Colonic mucosa (tissue), 4 donors: ENCODE data around the gene REN. TPM values are rescaled to one million over a fixed set of nuclear protein-coding genes. Genes with fewer than 3 reads are reported as not detected.

Source experiments
- DNase-seq: peaks from one replicate; pipeline ENCODE4 v3.0.0-alpha.2; 2020
- H3K27ac ChIP-seq: fragments of 200-600 bp; one replicate; pipeline ENCODE4 v1.8.0; 2021
- H3K27me3 ChIP-seq: fragments of 200-600 bp; one replicate; pipeline ENCODE4 v1.8.0; 2021
- H3K36me3 ChIP-seq: fragments of 200-600 bp; one replicate; pipeline ENCODE4 v1.8.0; 2021
- H3K4me1 ChIP-seq: fragments of 200-600 bp; one replicate; pipeline ENCODE4 v1.8.0; 2021; ENCODE audit warnings: mild to moderate bottlenecking
- H3K4me3 ChIP-seq: fragments of 200-600 bp; one replicate; pipeline ENCODE4 v1.8.0; 2021
- H3K9ac ChIP-seq, 2 donors: one replicate each; pipeline ENCODE4 v1.7.0; 2013; ENCODE audit warnings: control low read depth in 2 of 2, low read depth in 2 of 2, low read length in 2 of 2
- H3K9me3 ChIP-seq: fragments of 200-600 bp; one replicate; pipeline ENCODE4 v1.8.0; 2021
- intact Hi-C: fragments of 100-400 bp; cut with DNase I; formaldehyde crosslinking; loops from one replicate; pipeline ENCODE4 v1.14.1; 2022
- total RNA-seq, 2 donors: library from RNA; stranded (reverse); fragmentation: NEBNext Ultra II Directional in 1 of 2; extraction: Animal tissue kit (Norgen Biotek cat#: 25700) in 1 of 2; gene quantifications; one replicate each; pipeline ENCODE4 v1.2.1, GENCODE V29; 2021
- TF ChIP-seq, protein P1 (sequence below): fragments of 200-600 bp; IDR thresholded peaks from one replicate; pipeline ENCODE4 v1.8.0; 2022; ENCODE audit warnings: antibody characterized with exemption, mild to moderate bottlenecking
- donor health status: healthy.
- donor health status: DM: no; HTN: no; CAD: no.
- donor health status: DM: no; HTN: no; CAD: no.

The REN gene
- total RNA-seq, 2 donors from 2014 or later = 0.82 TPM; not detected in 1

- no peak for DNase-seq
Measured at GRCh38 chr1:204201348-204202040, 35.4 kb upstream of the REN start.

DNA sequence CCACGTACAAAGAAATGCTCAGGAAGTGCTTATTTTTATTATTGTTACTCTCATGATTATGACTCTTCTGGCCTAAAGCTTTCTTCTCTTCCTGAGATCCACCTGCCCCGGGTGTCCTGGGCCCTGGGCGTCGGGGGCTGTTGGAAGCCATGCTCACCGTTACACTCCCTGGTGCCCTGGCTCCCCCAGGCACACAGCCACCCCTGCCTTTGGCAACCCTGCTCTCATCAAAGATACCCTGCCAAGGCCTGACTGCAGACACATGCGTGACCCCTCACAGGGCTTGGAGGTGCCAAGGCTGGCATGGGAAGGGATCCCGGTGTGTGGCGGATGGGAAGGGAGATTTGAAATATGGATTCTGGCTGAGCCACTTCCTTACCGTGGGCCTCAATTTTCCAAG is 33.4 kb upstream of the REN start:
- H3K9me3 ChIP-seq = no peaks in the 10 kb centered on the region
- no peak overlapping the region for H3K27ac ChIP-seq
- TF ChIP-seq, protein P1, sequence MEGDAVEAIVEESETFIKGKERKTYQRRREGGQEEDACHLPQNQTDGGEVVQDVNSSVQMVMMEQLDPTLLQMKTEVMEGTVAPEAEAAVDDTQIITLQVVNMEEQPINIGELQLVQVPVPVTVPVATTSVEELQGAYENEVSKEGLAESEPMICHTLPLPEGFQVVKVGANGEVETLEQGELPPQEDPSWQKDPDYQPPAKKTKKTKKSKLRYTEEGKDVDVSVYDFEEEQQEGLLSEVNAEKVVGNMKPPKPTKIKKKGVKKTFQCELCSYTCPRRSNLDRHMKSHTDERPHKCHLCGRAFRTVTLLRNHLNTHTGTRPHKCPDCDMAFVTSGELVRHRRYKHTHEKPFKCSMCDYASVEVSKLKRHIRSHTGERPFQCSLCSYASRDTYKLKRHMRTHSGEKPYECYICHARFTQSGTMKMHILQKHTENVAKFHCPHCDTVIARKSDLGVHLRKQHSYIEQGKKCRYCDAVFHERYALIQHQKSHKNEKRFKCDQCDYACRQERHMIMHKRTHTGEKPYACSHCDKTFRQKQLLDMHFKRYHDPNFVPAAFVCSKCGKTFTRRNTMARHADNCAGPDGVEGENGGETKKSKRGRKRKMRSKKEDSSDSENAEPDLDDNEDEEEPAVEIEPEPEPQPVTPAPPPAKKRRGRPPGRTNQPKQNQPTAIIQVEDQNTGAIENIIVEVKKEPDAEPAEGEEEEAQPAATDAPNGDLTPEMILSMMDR = no peak
- H3K36me3 ChIP-seq = no peaks in the 10 kb centered on the region
- intact Hi-C loops = no loop called here
- no peak overlapping the region for H3K4me3 ChIP-seq
- H3K4me1 ChIP-seq = no peaks in the 10 kb centered on the region
- no peaks in the 10 kb centered on the region for H3K27me3 ChIP-seq
- DNase-seq = no peak
- no peak overlapping the region for H3K9ac ChIP-seq

More at GRCh38 chr1:204201348-204202040, 35.4 kb upstream of the REN start:
- intact Hi-C loops = no loop called here
- H3K27me3 ChIP-seq = no peaks in the 10 kb centered on the region
- no peak overlapping the region for H3K9ac ChIP-seq
- no peak overlapping the region for H3K4me3 ChIP-seq
- H3K36me3 ChIP-seq = no peaks in the 10 kb centered on the region
- H3K27ac ChIP-seq = no peak overlapping the region
- TF ChIP-seq, protein P1 = no peak
- no peaks in the 10 kb centered on the region for H3K4me1 ChIP-seq
- no peaks in the 10 kb centered on the region for H3K9me3 ChIP-seq

GRCh38 chr1:204198348-204199340 is 32.5 kb upstream of the REN start:
- no peak overlapping the region for H3K27ac ChIP-seq

GRCh38 chr1:204197068-204197467 is 30.9 kb upstream of the REN start:
- Histone ChIP-seq H3K4me1 (no peaks in the 10 kb centered on the region), H3K9ac (no peak overlapping the region), H3K27me3 (no peaks in the 10 kb centered on the region), H3K9me3 (no peaks in the 10 kb centered on the region), H3K36me3 (no peaks in the 10 kb centered on the region), H3K27ac (no peak overlapping the region), H3K4me3 (no peak overlapping the region)
- no peak for DNase-seq
- TF ChIP-seq, protein P1 = no peak
- intact Hi-C loops = no loop called here

More at GRCh38 chr1:204198348-204199340, 32.5 kb upstream of the REN start:
- H3K9me3 ChIP-seq = no peaks in the 10 kb centered on the region
- no peak overlapping the region for H3K9ac ChIP-seq
- H3K36me3 ChIP-seq = no peaks in the 10 kb centered on the region
- intact Hi-C loops = no loop called here
- TF ChIP-seq, protein P1 = no peak
- no peak overlapping the region for H3K4me3 ChIP-seq
- H3K4me1 ChIP-seq = no peaks in the 10 kb centered on the region
- H3K27me3 ChIP-seq = no peaks in the 10 kb centered on the region
- DNase-seq = no peak

DNA sequence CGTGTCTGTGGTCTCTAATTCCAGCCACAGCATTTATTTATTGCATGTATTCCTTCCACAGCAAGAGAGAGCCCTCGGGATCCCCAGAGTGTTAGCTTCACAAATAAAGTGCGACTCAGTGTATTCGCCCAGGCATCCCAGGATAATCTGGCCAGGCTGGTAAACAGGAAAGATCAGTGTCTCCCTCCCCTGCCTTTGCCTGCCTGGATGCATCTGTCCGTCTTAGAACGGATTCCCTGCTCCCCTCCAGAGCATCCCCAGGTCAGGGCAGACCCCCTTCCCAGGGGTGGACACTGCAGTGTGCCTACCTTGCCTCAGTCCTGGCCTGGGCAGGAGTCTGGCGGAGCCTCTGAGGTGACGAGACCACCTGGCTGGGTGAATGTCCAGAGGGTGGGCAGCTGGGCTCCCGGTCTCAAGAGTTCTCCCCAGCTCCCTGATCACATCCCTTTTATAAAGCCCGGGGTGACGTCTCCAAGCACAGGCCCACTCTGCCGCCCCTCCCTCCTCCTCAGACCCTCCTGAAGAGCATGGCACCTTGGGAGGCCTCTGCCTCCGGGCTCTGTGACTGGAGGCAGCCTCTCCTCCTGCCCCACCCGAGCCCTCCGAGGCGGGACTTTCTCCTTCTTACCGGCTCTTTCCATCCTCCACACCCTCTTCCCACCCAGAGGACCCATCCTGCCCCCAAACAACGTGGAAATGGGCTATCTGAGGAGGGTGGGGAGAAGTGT is 30.1 kb upstream of the REN start, which contains the start of gene KISS1:
Gene KISS1, minus strand, starts transcription at position 424 of the 728 bp plus-strand sequence. CDS start 3,615 bp downstream, outside the sequence.
- Histone ChIP-seq H3K27ac (no peak within 1 kb of the TSS), H3K4me3 (no peak within 1 kb of the TSS), H3K27me3 (no peaks in the 10 kb centered on the region), H3K9me3 (no peaks in the 10 kb centered on the region), H3K36me3 (no peaks in the 10 kb centered on the region), H3K4me1 (no peaks in the 10 kb centered on the region), H3K9ac (no peak within 1 kb of the TSS)
- no peak for DNase-seq
- intact Hi-C loops = no loop called here
- TF ChIP-seq, protein P1 = no peak
